HEK293 (cell line): ENCODE data around the gene QPCTL.
A peak's percentile ranks its signal among the peaks of the same experiment; 100 is the strongest.

Source experiments
- CTCF ChIA-PET: fragments of 350-600 bp; formaldehyde crosslinking; extraction: SDS; loops from one replicate; lab custom pipeline; 2021; ENCODE audit warnings: antibody characterized with exemption; lab: Yijun Ruan, JAX
- POLR2A ChIA-PET: fragments of 300-600 bp; formaldehyde crosslinking; extraction: SDS; loops from one replicate; lab custom pipeline; 2020; ENCODE audit warnings: antibody characterized with exemption, inconsistent platforms; lab: Yijun Ruan, JAX
- H3K27ac ChIP-seq: fragments of 200-500 bp; sonication (Bioruptor generic); 2 replicates; pipeline ENCODE4 v1.5.1; 2014; ENCODE audit warnings: low read depth, low read length, control low read depth, inconsistent platforms; ENCODE audit errors: extremely low read depth
- H3K36me3 ChIP-seq, 2 experiments: fragments of 200-500 bp in 1 of 2; sonication (Bioruptor generic) in 1 of 2; 1 replicate in 1 of 2; 2 replicates in 1 of 2; pipeline ENCODE4 v1.5.1; 2014 to 2017; ENCODE audit warnings: inconsistent platforms in 2 of 2, low read length in 2 of 2; ENCODE audit not compliant: control insufficient read depth in 2 of 2, insufficient read depth in 1 of 2
- H3K4me1 ChIP-seq: fragments of 200-500 bp; sonication (Bioruptor generic); 2 replicates; pipeline ENCODE4 v1.5.1; 2014; ENCODE audit warnings: mild to moderate bottlenecking, low read length, inconsistent platforms; ENCODE audit not compliant: control insufficient read depth, insufficient read depth
- H3K4me3 ChIP-seq: 2 replicates; pipeline ENCODE4 v1.5.1; 2011; ENCODE audit warnings: low read depth, mild to moderate bottlenecking, control low read depth, low read length, moderate library complexity
- H3K9me3 ChIP-seq: fragments of 200-500 bp; sonication (Bioruptor generic); 2 replicates; pipeline ENCODE4 v1.5.1; 2014; ENCODE audit warnings: low read depth, low read length, inconsistent platforms; ENCODE audit not compliant: control insufficient read depth, insufficient read depth
- EGR2 ChIP-seq: fragments of 450-650 bp; formaldehyde crosslinking; IDR thresholded peaks from 2 replicates; pipeline ENCODE4 v1.5.1; 2016; ENCODE audit warnings: low read depth, missing biosample characterization, missing genetic modification characterization
- KLF16 ChIP-seq: fragments of 450-650 bp; formaldehyde crosslinking; IDR thresholded peaks from 2 replicates; pipeline ENCODE4 v1.5.1; 2017; ENCODE audit warnings: missing biosample characterization, missing genetic modification characterization
- KLF8 ChIP-seq: fragments of 450-650 bp; formaldehyde crosslinking; IDR thresholded peaks from 2 replicates; pipeline ENCODE4 v1.5.1; 2016; ENCODE audit warnings: missing biosample characterization, missing genetic modification characterization
- KLF9 ChIP-seq: fragments of 450-650 bp; formaldehyde crosslinking; IDR thresholded peaks from 2 replicates; pipeline ENCODE4 v1.5.1; 2016; ENCODE audit warnings: missing biosample characterization, missing genetic modification characterization, low read depth
- OVOL3 ChIP-seq: fragments of 450-650 bp; formaldehyde crosslinking; IDR thresholded peaks from 2 replicates; pipeline ENCODE4 v1.5.1; 2016; ENCODE audit warnings: missing biosample characterization, missing genetic modification characterization
- PRDM10 ChIP-seq: fragments of 450-650 bp; formaldehyde crosslinking; IDR thresholded peaks from 2 replicates; pipeline ENCODE4 v1.5.1; 2016; ENCODE audit warnings: missing biosample characterization, missing genetic modification characterization
- SP2 ChIP-seq: fragments of 450-650 bp; formaldehyde crosslinking; IDR thresholded peaks from 2 replicates; pipeline ENCODE4 v1.5.1; 2016; ENCODE audit warnings: missing biosample characterization, missing genetic modification characterization
- SP3 ChIP-seq: fragments of 450-650 bp; formaldehyde crosslinking; IDR thresholded peaks from 2 replicates; pipeline ENCODE4 v1.5.1; 2016; ENCODE audit warnings: missing biosample characterization, missing genetic modification characterization
- ZBTB17 ChIP-seq: fragments of 450-650 bp; formaldehyde crosslinking; IDR thresholded peaks from 2 replicates; pipeline ENCODE4 v1.5.1; 2016; ENCODE audit warnings: missing biosample characterization, missing genetic modification characterization
- ZBTB49 ChIP-seq: fragments of 450-650 bp; formaldehyde crosslinking; IDR thresholded peaks from 2 replicates; pipeline ENCODE4 v1.5.1; 2016; ENCODE audit warnings: missing biosample characterization, missing genetic modification characterization, low read depth
- ZBTB8A ChIP-seq: fragments of 450-650 bp; formaldehyde crosslinking; IDR thresholded peaks from 2 replicates; pipeline ENCODE4 v1.5.1; 2016; ENCODE audit warnings: missing biosample characterization, missing genetic modification characterization
- ZFHX2 ChIP-seq: fragments of 450-650 bp; formaldehyde crosslinking; conservative IDR thresholded peaks from 2 replicates; pipeline ENCODE4 v1.5.1; 2016; ENCODE audit warnings: missing biosample characterization, missing genetic modification characterization
- ZNF16 ChIP-seq: fragments of 450-650 bp; formaldehyde crosslinking; IDR thresholded peaks from 2 replicates; pipeline ENCODE4 v1.5.1; 2016; ENCODE audit warnings: low read depth, missing biosample characterization, missing genetic modification characterization
- ZNF174 ChIP-seq: fragments of 450-650 bp; formaldehyde crosslinking; IDR thresholded peaks from 2 replicates; pipeline ENCODE4 v1.5.0; 2017; ENCODE audit warnings: missing biosample characterization, mild to moderate bottlenecking, missing genetic modification characterization
- ZNF423 ChIP-seq: fragments of 450-650 bp; formaldehyde crosslinking; IDR thresholded peaks from 2 replicates; pipeline ENCODE4 v1.5.1; 2016; ENCODE audit warnings: missing biosample characterization, missing genetic modification characterization
- ZNF449 ChIP-seq: fragments of 450-650 bp; formaldehyde crosslinking; IDR thresholded peaks from 2 replicates; pipeline ENCODE4 v1.5.1; 2017; ENCODE audit warnings: missing biosample characterization, mild to moderate bottlenecking, missing genetic modification characterization, moderate library complexity
- ZNF521 ChIP-seq: fragments of 450-650 bp; formaldehyde crosslinking; IDR thresholded peaks from 2 replicates; pipeline ENCODE4 v1.5.1; 2017; ENCODE audit warnings: missing biosample characterization, mild to moderate bottlenecking, missing genetic modification characterization
- ZNF692 ChIP-seq: fragments of 450-650 bp; formaldehyde crosslinking; IDR thresholded peaks from 2 replicates; pipeline ENCODE4 v1.5.1; 2016; ENCODE audit warnings: missing biosample characterization, missing genetic modification characterization

The QPCTL gene

GRCh38 chr19:45676851-45677263 is 15.6 kb upstream of the QPCTL start:
- peaks cover 9% of the 10 kb centered on the region for H3K4me1 ChIP-seq
- no peaks in the 10 kb centered on the region; a peak in 1 of 3 replicates for H3K36me3 ChIP-seq
- TF ChIP-seq ZNF449 (tag by site-specific recombination) (0 out of 2 replicates have a peak, but pooled peaks have one; percentile 41), OVOL3 (tag by site-specific recombination) (no peak)
- no peaks in the 10 kb centered on the region for H3K9me3 ChIP-seq
- no peak overlapping the region for H3K27ac ChIP-seq
- CTCF ChIA-PET, result interaction anchor here (0.6 to 11.3 kb wide), 9 partner anchors 9 to 203 kb away, joined by 3 to 121 read pairs (median 4); partner anchors contain the start of genes EML2, GIPR, QPCTL and SIX5
- H3K4me3 ChIP-seq, result peak overlapping the region; percentile 6
- POLR2A ChIA-PET, result interaction anchor here (0.5 to 2.2 kb wide), 11 partner anchors 8 to 187 kb away, joined by 3 to 24 read pairs (median 4); partner anchors contain the start of genes QPCTL, SIX5 and SNRPD2

GRCh38 chr19:45677351-45678230 is 14.9 kb upstream of the QPCTL start:
- CTCF ChIA-PET, result interaction anchor here (0.6 to 11.3 kb wide), 12 partner anchors 10 to 203 kb away, joined by 3 to 121 read pairs (median 4); partner anchors contain the start of genes GIPR, QPCTL, SIX5 and SNRPD2
- no peak overlapping the region for H3K27ac ChIP-seq

More at GRCh38 chr19:45677351-45678230, 14.9 kb upstream of the QPCTL start:
- Histone ChIP-seq H3K4me1 (peaks cover 11% of the 10 kb centered on the region), H3K36me3 (no peaks in the 10 kb centered on the region; a peak in 1 of 3 replicates), H3K4me3 (peak overlapping the region; percentile 17), H3K9me3 (no peaks in the 10 kb centered on the region)
- TF ChIP-seq ZFHX2, result peak; percentile 75
- peak; percentile 49; the same call in 1 of the 2 replicates for TF ChIP-seq KLF8
- TF ChIP-seq ZBTB8A (tag by site-specific recombination), result no peak
- no peak for TF ChIP-seq ZNF521 (tag by site-specific recombination)
- TF ChIP-seq SP2, result peak; percentile 66
- TF ChIP-seq SP3 (tag by site-specific recombination), result peak; percentile 78
- TF ChIP-seq ZNF16 (tag by site-specific recombination), result peak; percentile 50; the same call in 1 of the 2 replicates
- 0 out of 2 replicates have a peak, but pooled peaks have one; percentile 38 for TF ChIP-seq KLF16
- TF ChIP-seq ZNF423, result no peak
- peak; percentile 85 for TF ChIP-seq KLF9 (tag by site-specific recombination)
- no peak for TF ChIP-seq ZNF174
- TF ChIP-seq EGR2 (tag by site-specific recombination), result peak; percentile 40; the same call in 1 of the 2 replicates
- no peak for TF ChIP-seq ZBTB49
- TF ChIP-seq ZNF692 (tag by site-specific recombination), result no peak
- TF ChIP-seq PRDM10 (tag by site-specific recombination), result peak; percentile 80
- TF ChIP-seq ZBTB17 (tag by site-specific recombination), result peak; percentile 25; the same call in 1 of the 2 replicates
- POLR2A ChIA-PET, result interaction anchor here (0.6 to 2.2 kb wide), 18 partner anchors 8 to 238 kb away, joined by 3 to 24 read pairs (median 3); partner anchors contain the start of genes FBXO46, QPCTL, SIX5 and SNRPD2
